Caco-2 (cell line): ENCODE data around the gene RAP1B. TPM values are rescaled to one million over a fixed set of nuclear protein-coding genes. Genes with fewer than 3 reads are reported as not detected.
A peak's percentile ranks its signal among the peaks of the same experiment; 100 is the strongest.

ENCODE experiments used
- BruUV-seq: library from RNA; stranded (reverse); fragments of 400-500 nt; replicated peaks from 2 replicates; lab custom pipeline; 2021; lab: Mats Ljungman, UMichigan
- CTCF ChIA-PET: fragments of 300-600 bp; sonication (Branson Sonifier 250); formaldehyde crosslinking; loops from one replicate; lab custom pipeline; 2022; ENCODE audit warnings: antibody characterized with exemption; lab: Charles Lee
- POLR2A ChIA-PET: fragments of 300-600 bp; sonication (Branson Sonifier 250); formaldehyde crosslinking; loops from one replicate; lab custom pipeline; 2022; ENCODE audit warnings: antibody characterized with exemption; lab: Charles Lee
- DNase-seq, 2 experiments: peaks; one replicate each; pipeline versions ENCODE4 v3.0.0 to v3.0.0-alpha.2; 2020 to 2022
- H3K27me3 ChIP-seq: replicated peaks from 2 replicates; pipeline ENCODE4 v1.6.0; 2011; ENCODE audit warnings: low read length; ENCODE audit not compliant: control insufficient read depth, insufficient read depth
- H3K36me3 ChIP-seq: 2 replicates; pipeline ENCODE4 v1.5.1; 2011; ENCODE audit warnings: low read length; ENCODE audit not compliant: control insufficient read depth, insufficient read depth
- H3K4me1 ChIP-seq: fragments of 250-450 bp; sonication (Bioruptor Pico); 2 replicates; pipeline ENCODE4 v1.5.1; 2020; ENCODE audit warnings: mild to moderate bottlenecking
- H3K4me3 ChIP-seq: 2 replicates; pipeline ENCODE4 v1.5.1; 2011; ENCODE audit warnings: low read depth, mild to moderate bottlenecking, control low read depth, low read length
- H3K9me3 ChIP-seq: fragments of 250-450 bp; sonication (Bioruptor Pico); 2 replicates; pipeline ENCODE4 v1.5.1; 2020; ENCODE audit warnings: mild to moderate bottlenecking, moderate library complexity
- H3K27ac Mint-ChIP-seq: one replicate; pipeline ENCODE4 v1.8.0; 2022; ENCODE audit warnings: mixed read lengths; ENCODE audit not compliant: unreplicated experiment
- H3K27me3 Mint-ChIP-seq: one replicate; pipeline ENCODE4 v1.8.0; 2022; ENCODE audit warnings: mixed read lengths; ENCODE audit not compliant: insufficient read depth, unreplicated experiment
- H3K36me3 Mint-ChIP-seq: one replicate; pipeline ENCODE4 v1.8.0; 2022; ENCODE audit warnings: mild to moderate bottlenecking, mixed read lengths; ENCODE audit not compliant: insufficient read depth, unreplicated experiment
- H3K4me1 Mint-ChIP-seq: one replicate; pipeline ENCODE4 v1.8.0; 2022; ENCODE audit warnings: low read depth, mixed read lengths; ENCODE audit not compliant: unreplicated experiment
- H3K4me3 Mint-ChIP-seq: one replicate; pipeline ENCODE4 v1.8.0; 2022; ENCODE audit warnings: mild to moderate bottlenecking, moderate library complexity, mixed read lengths; ENCODE audit not compliant: unreplicated experiment
- H3K9me3 Mint-ChIP-seq: one replicate; pipeline ENCODE4 v1.8.0; 2022; ENCODE audit warnings: mixed read lengths; ENCODE audit not compliant: unreplicated experiment
- intact Hi-C: fragments of 100-400 bp; cut with micrococcal nuclease; formaldehyde crosslinking; loops from one replicate; pipeline ENCODE4 v1.10.0; 2022; ENCODE audit not compliant: unreplicated experiment
- total RNA-seq: library from RNA; stranded (reverse); gene quantifications from 2 replicates; pipeline ENCODE4 v1.2.3, GENCODE V29; 2022
- TF ChIP-seq, protein P1 (sequence below), 2 experiments: fragments of 200-600 bp in 1 of 2; IDR thresholded peaks; 1 replicate in 1 of 2; 2 replicates in 1 of 2; pipeline versions ENCODE4 v1.5.1 to v1.8.0; 2011 to 2022; ENCODE audit warnings: antibody characterized with exemption in 1 of 2, control low read depth in 1 of 2, inconsistent platforms in 1 of 2, low read depth in 1 of 2, low read length in 1 of 2, mild to moderate bottlenecking in 1 of 2, moderate library complexity in 1 of 2; ENCODE audit not compliant: insufficient read depth in 1 of 2, severe bottlenecking in 1 of 2, unreplicated experiment in 1 of 2

The RAP1B gene
- total RNA-seq, 1 experiment from 2014 or later: 216 TPM

DNA sequence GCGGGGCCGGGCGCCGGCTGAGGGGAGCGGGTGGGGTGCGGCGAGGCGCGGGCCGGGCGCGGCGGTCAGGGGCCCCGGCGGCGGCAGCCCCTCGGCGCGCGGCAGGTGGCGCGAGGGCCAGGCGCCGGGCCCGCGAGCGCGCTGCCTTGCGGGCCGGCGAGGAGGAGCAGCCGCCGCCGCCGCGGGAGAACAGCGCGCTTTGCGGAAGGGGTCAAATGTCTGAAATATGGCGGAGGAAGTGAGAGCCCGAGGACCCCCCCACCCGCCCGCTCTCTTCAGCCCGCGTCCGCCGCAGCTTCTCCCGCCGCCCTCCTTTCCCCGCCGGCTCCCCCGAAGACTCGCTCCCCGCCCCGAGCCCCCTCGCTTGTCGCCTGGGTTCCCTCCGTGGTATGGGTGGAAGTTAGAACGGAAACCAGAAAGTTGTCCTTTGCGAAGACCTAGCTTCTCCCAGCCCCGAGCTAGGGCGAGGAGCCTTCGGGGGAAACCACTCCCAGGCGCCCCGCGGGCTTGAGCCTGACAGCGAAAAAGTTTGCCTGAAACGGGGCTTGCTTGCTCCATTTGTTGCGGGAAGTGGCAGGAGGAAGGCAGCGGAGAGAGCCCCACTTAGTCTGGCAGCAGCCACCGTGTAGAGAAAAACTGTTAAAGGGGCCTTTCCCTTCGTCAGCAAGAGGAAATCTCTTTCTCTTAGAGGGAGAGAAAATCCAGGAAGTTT, 551 bp downstream of the RAP1B start:
- POLR2A ChIA-PET: interaction anchor here (0.5 to 2.0 kb wide), 10 partner anchors 22 to 252 kb away, joined by 3 to 6 read pairs (median 3); partner anchors contain the start of gene NUP107
- H3K4me1 Mint-ChIP-seq: peaks cover 29% of the 10 kb centered on the region
- Histone ChIP-seq H3K36me3 (no peaks in the 10 kb centered on the region; the same call in 1 of the 2 replicates), H3K27me3 (no peaks in the 10 kb centered on the region), H3K9me3 (no peaks in the 10 kb centered on the region), H3K4me1 (peaks cover 50% of the 10 kb centered on the region), H3K4me3 (peak overlapping the region; percentile 92)
- CTCF ChIA-PET: interaction anchor here (0.8 to 1.2 kb wide), 2 partner anchors 570 to 817 kb away, joined by 3 read pairs; no protein-coding TSS in a partner anchor
- intact Hi-C loops: loop anchor here (2.0 to 10.0 kb wide), 3 partner anchors 252 to 386 kb away; partner anchors contain the start of genes IL26 and MDM1
- H3K36me3 Mint-ChIP-seq: peaks cover 48% of the 10 kb centered on the region
- no TSS peak for BruUV-seq
- peak overlapping the region; percentile 76 for H3K4me3 Mint-ChIP-seq
- H3K27ac Mint-ChIP-seq: peak overlapping the region; percentile 91
- peak; percentile 42 to 51 for DNase-seq
- H3K27me3 Mint-ChIP-seq: no peaks in the 10 kb centered on the region
- TF ChIP-seq, protein P1, sequence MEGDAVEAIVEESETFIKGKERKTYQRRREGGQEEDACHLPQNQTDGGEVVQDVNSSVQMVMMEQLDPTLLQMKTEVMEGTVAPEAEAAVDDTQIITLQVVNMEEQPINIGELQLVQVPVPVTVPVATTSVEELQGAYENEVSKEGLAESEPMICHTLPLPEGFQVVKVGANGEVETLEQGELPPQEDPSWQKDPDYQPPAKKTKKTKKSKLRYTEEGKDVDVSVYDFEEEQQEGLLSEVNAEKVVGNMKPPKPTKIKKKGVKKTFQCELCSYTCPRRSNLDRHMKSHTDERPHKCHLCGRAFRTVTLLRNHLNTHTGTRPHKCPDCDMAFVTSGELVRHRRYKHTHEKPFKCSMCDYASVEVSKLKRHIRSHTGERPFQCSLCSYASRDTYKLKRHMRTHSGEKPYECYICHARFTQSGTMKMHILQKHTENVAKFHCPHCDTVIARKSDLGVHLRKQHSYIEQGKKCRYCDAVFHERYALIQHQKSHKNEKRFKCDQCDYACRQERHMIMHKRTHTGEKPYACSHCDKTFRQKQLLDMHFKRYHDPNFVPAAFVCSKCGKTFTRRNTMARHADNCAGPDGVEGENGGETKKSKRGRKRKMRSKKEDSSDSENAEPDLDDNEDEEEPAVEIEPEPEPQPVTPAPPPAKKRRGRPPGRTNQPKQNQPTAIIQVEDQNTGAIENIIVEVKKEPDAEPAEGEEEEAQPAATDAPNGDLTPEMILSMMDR (IDR thresholded peaks at IDR 0.05; ENCODE audit: insufficient read depth in 1 of 2, low read depth in 1 of 2, low read length in 1 of 2, severe bottlenecking in 1 of 2, unreplicated experiment in 1 of 2): no peak
- H3K9me3 Mint-ChIP-seq: no peaks in the 10 kb centered on the region

DNA sequence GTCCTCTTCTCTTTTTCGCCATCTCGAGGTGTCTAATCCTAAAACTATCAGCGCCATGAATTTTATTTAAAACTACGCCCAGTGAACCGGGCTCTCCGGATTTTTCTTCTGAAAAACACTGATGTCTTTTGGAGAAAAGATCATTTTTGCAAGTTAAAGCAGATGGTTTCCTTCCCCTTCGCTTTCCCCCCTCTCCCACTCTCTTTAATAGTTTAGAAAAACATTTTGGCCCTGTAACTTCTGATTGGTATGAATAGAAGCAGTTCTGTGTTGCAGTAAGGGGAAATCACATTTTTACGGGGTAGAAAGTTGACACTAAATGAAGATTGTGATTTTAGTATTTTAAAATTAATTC, 1.1 kb downstream of the RAP1B start:
- Mint-ChIP-seq H3K27ac (peak overlapping the region; percentile 91), H3K4me1 (peaks cover 29% of the 10 kb centered on the region)

DNA sequence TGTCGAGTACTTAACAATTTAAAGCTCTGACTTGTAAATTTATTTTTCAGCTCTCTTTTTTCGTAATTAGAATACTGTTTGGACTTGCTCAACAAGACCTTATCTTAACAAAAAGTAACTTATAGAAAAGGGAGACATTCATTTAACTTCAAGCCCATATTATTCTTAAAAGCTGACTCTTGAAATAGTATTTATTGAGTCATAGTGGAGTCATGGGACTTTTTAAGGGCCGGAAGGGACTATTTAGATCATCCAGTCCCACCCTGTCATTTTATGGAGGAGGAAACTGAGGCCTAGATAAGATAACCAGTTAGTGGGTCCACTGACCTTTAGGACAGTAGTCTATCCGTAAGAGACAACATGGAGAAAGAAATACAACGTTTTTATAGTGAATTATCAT, 1.5 kb downstream of the RAP1B start:
- TF ChIP-seq, protein P1 (IDR thresholded peaks at IDR 0.05; ENCODE audit: insufficient read depth in 1 of 2, low read depth in 1 of 2, low read length in 1 of 2, severe bottlenecking in 1 of 2, unreplicated experiment in 1 of 2): no peak
- Mint-ChIP-seq H3K27me3 (no peaks in the 10 kb centered on the region), H3K4me3 (peak overlapping the region; percentile 76), H3K27ac (peak overlapping the region; percentile 91), H3K36me3 (peaks cover 48% of the 10 kb centered on the region), H3K4me1 (peaks cover 29% of the 10 kb centered on the region), H3K9me3 (no peaks in the 10 kb centered on the region)
- POLR2A ChIA-PET: interaction anchor here (2.0 kb wide), 1 partner anchor 253 kb away, joined by 5 read pairs; no protein-coding TSS in a partner anchor
- peak overlapping the region; percentile 92 for H3K4me3 ChIP-seq
- no peaks in the 10 kb centered on the region; the same call in 1 of the 2 replicates for H3K36me3 ChIP-seq
- CTCF ChIA-PET: no interaction called here
- H3K4me1 ChIP-seq: peaks cover 51% of the 10 kb centered on the region
- DNase-seq: no peak
- no peaks in the 10 kb centered on the region for H3K27me3 ChIP-seq
- intact Hi-C loops: loop anchor here (10.0 kb wide), 1 partner anchor 387 kb away; the partner anchor contains the start of gene IL26
- no peaks in the 10 kb centered on the region for H3K9me3 ChIP-seq
- BruUV-seq: TSS peak; percentile 44

More for the DNA sequence above, 1.1 kb downstream of the RAP1B start:
- BruUV-seq: no TSS peak
- H3K4me3 Mint-ChIP-seq: peak overlapping the region; percentile 76
- ChIA-PET CTCF (interaction anchor here (0.8 kb wide), 1 partner anchor 816 kb away, joined by 3 read pairs; no protein-coding TSS in a partner anchor), POLR2A (interaction anchor here (2.0 kb wide), 1 partner anchor 253 kb away, joined by 5 read pairs; no protein-coding TSS in a partner anchor)
- H3K9me3 Mint-ChIP-seq: no peaks in the 10 kb centered on the region
- peaks cover 48% of the 10 kb centered on the region for H3K36me3 Mint-ChIP-seq
- no peaks in the 10 kb centered on the region for H3K27me3 ChIP-seq
- peak overlapping the region; percentile 92 for H3K4me3 ChIP-seq
- DNase-seq: no peak
- TF ChIP-seq, protein P1 (IDR thresholded peaks at IDR 0.05; ENCODE audit: insufficient read depth in 1 of 2, low read depth in 1 of 2, low read length in 1 of 2, severe bottlenecking in 1 of 2, unreplicated experiment in 1 of 2): no peak
- peaks cover 50% of the 10 kb centered on the region for H3K4me1 ChIP-seq
- H3K27me3 Mint-ChIP-seq: no peaks in the 10 kb centered on the region
- intact Hi-C loops: loop anchor here (2.0 to 10.0 kb wide), 3 partner anchors 253 to 387 kb away; partner anchors contain the start of genes IL26 and MDM1
- H3K36me3 ChIP-seq: no peaks in the 10 kb centered on the region; the same call in 1 of the 2 replicates
- no peaks in the 10 kb centered on the region for H3K9me3 ChIP-seq
